Measurements from ENCODE around the gene FOXP3.

The FOXP3 gene

DNA sequence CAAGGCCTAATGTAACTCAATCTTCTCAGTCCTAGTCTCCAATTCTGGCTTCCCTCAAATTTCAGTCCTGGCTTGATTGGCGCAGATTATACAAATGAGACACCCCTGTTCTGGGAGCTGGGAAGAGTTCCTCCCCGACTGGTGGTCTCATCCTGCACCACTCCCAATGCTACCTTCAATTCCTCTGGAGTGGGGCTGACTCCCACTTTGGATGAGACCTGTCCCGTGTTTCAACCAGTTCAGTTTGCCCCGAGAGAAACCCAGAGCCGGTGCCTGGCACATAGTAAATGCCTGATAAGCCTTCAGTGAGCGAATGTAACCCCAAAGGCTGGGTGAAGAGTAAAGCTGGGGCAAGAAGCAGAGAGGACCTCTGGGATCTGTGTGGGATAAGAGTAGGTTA lies 60.5 kb downstream of the FOXP3 start:
- DNase-seq (ENCODE audit: low read depth), result no peak
- no peak for TF ChIP-seq CTCF (IDR thresholded peaks at IDR 0.05; ENCODE audit: control insufficient read depth, extremely low read depth, insufficient read depth)
- no peak overlapping the region for H3K4me3 ChIP-seq (ENCODE audit: low read depth, low read length)

GRCh38 chrX:49203536-49203935 lies 61.0 kb downstream of the FOXP3 start:
- no peak for DNase-seq (ENCODE audit: low read depth)
- H3K4me3 ChIP-seq (ENCODE audit: low read depth, low read length), result no peak overlapping the region
- no peak for TF ChIP-seq CTCF (IDR thresholded peaks at IDR 0.05; ENCODE audit: control insufficient read depth, extremely low read depth, insufficient read depth)

GRCh38 chrX:49202022-49202421 lies 62.5 kb downstream of the FOXP3 start:
- peak; percentile 44 for DNase-seq (ENCODE audit: low read depth)
- no peak for TF ChIP-seq CTCF (IDR thresholded peaks at IDR 0.05; ENCODE audit: control insufficient read depth, extremely low read depth, insufficient read depth)
- H3K4me3 ChIP-seq (ENCODE audit: low read depth, low read length), result no peak overlapping the region
